Stimulated activated CD4-positive, alpha-beta T cell treated with anti-CD3 and anti-CD28 coated beads, Interleukin-15, amount 100 ng/mL, for 1 hour (primary cell): ENCODE results near the gene AP2S1.
A peak's percentile ranks its signal among the peaks of the same experiment; 100 is the strongest.
"Not testable (repeated sequence)": the region's sequence is repeated elsewhere in the genome, so short reads cannot be mapped to it uniquely, and the experiment has no call there.

Source experiments
- DNase-seq, 2 donors: peaks; one replicate each; pipeline ENCODE4 v3.0.0-alpha.2; 2020; ENCODE audit warnings: low read depth in 1 of 2, low spot score in 1 of 2

AP2S1 gene

DNA sequence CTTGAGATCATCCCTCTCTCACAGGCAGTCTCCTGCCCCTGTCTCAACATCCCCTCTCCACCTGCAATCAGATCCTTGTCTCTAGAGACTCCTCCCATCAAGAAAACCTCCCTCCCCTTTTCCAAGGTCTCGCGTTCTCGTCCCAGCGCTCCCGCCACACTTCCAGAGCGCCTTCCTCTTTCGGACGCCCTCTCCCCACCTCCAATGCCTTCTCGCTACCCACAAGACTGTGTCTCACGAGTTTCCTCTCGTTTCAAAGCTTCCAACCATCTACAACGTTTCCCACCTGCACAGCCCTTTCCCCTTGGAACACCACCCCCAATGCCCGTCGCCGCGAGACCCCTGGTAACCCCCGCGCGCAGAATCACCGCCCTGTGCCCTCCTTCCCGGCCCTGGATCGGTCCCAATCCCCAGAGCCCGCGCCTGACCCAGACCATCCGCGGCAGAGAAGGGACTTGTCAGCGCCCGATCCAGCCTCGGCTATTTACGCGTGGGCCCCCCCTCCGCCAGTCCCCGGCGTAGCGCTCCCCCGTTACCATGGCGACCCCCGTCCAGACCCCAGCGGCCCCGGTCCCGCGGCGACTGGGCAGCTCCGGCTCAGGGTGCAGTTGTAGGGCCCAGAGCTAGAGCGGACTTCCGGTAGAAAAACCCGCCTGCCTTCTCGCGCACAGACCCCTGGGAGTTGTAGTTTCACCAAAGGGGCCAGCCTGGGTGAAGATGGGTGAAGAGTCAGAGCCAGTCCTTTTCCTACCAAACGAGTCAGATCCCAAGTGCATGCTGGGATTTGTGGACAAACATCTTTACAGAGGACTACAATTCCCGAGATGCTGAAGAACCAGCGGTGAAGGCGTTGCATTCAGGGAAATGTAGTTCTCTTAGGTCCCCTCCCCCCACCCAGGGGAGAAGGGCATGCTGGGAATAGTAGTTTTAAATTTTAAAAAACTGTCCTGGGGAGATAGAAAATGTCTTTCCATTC is at the start of gene AP2S1:
Gene AP2S1, minus strand, starts transcription at position 619 of the 976 bp plus-strand sequence. Its CDS starts 80 bp downstream, at position 539.
- peak; percentile 77 to 82 for DNase-seq

DNA sequence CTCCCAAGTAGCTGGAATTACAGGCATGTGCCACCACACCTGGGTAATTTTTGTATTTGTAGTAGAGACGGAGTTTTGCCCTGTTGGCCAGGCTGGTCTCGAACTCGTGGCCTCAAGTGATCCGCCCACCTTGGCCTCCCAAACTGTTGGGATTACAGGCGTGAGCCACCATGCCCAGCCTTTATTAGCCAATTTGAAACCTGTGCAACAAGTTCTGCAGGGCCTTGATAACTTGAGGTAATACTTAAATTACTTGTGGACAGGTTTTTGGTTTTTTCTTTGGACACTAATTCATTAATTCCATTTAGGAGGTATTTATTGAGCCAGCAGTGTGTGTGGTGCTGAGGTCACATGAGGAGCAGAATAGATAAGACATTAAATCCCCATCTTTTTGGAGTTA is 49.7 kb upstream of the AP2S1 start:
- DNase-seq: no peak

DNA sequence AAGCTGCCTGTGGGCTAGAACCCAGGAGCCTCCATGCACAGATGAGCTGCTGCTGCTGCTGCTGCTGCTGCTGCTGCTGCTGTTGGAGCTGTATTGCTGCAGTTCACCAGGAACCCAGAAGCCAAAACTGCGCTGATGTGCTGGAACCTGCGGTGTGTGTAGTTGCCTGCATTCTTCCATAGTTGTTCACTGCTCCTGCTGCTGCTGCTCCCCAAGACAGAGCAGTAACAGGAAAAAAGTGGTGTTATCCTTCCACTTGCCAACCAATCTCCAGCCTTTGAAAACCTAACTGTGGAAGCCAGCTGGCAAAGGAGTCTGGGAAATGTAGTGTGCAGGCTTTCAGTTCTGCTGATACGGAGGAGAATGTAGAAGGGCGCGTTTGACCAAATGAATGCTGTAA is 48.1 kb upstream of the AP2S1 start:
- DNase-seq: no peak

DNA sequence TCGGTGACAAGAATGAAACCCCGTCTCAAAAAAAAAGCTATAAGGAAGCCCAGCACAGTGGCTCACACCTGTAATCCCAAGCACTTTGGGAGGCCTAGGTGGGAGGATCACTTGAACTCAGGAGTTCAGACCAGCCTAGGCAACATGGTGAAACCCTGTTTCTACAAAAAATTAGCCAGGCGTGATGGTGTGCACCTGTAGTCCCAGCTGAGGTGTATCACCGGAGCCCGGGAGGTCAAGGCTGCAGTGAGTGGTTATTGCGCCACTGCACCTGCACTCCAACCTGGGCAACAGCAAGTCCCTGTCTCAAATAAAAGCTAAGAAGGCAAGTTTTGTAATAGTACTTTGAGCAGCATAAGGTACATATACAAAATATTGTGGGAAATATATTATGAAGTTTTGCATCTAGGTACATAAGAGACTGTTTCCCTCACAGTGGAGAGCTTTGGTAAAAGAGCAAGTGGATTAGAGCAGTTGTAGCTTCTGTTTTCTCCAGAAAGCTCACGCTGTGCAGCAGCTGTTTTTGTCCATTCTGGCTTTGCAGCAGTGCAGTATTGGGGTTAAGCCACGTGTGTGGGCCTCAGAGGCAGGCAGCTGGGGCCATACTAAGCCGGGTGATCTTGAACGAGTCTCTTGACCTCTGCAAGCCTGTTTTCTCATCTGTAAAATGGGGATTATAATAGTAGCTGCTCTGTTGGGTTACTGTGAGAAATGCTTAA is 45.6 kb upstream of the AP2S1 start:
- DNase-seq: no peak

DNA sequence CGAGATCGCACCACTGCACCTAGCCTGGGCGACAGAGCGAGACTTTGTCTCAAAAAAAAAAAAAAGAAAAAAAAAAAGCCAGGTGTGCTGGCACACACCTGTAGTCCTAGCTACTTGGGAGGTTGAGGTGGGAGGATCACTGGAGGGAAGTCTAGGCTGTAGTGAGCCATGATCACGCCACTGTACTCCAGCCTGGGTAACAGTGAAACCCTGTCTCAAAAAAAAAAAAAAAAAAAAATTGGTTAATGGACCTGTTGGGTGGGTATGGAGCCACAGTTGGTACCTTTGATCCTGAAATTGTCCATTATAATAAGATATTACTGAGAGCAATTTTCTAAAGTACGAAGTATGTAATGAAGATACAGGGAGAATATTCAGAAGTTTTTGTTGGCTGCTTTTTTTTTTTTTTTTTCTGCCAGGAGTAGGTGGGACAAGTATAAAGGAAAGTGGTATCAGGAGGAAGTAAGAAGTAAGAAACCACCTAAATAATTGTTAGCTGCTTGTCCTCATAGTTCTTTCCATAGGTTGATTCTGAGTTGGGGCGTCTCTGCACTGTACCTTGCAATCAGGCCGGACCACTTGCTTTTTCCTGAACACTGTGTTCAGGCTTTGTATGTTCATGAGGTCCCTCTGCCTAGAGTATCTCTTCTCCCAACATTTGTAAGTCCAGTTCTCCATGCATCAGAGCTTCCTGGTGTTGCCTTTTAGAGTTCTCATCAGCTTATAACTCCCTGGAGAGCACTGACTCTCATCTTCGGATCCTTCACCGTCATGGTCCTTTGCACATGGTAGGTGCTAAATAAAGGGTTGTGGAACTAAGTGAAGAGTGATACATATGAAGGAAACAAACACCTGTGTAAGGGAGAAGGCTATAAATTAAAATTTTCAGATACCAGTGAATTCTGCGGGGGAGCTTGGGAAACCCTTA is 41.9 kb upstream of the AP2S1 start:
- no peak for DNase-seq

DNA sequence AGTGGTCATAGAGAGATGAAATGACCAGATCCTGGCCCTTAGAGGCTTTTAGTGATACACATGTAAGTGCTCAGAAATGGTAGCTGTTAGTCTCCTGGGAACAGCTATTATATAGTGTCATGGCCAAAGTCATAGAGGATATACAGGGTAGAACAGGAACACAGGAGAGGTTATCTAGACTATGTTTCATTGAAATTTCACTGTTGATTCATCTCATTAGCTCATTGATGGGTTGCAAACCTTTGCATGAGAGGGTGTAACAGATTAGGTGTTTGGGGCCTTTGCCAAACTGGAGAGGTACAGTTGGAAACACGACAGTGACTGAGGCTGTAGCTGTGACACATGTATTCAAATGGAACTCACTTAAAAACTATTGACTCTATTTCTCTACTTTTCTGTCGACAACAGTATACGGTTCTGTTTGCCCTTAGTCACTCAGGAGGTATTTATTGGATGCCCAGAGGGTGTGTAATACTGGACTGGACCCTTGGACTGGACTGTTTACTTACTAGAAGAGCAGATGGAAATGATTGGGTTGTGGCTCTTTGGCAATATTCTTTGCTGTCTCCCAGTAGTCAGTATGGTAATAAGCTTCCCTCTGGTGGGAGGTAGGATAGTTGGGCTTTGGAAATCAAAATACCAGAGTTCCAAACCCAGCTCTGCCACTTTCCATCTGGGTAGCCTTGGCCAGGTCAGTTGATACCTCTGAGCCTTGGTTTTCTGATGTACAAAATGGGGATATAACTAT is 40.0 kb upstream of the AP2S1 start:
- no peak for DNase-seq

DNA sequence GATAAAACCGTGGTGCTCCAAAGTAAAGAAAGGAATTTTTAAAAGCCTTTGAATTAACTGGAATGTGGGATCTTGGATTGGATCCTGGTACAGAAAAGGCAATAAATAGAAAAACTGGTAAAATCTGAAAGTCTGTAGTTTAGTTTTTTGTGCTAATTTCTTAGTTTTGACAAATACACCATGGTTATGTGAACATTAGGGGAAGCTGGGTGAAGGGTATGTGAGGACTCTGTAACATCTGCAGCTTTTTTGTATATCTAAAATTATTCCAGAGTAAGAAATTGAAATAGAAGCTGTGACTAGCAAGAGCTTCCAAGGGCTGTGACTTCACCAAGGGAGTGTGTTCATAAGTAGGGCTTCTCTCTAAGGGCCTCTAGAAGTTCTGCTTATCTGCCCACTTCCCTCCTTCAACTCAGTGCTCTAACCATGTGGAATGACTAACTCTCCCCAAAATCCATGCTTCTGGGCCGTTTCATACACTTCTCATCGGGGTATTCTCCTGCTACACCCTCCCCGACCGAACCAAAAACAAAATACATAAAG is 36.7 kb upstream of the AP2S1 start:
- DNase-seq: no peak

DNA sequence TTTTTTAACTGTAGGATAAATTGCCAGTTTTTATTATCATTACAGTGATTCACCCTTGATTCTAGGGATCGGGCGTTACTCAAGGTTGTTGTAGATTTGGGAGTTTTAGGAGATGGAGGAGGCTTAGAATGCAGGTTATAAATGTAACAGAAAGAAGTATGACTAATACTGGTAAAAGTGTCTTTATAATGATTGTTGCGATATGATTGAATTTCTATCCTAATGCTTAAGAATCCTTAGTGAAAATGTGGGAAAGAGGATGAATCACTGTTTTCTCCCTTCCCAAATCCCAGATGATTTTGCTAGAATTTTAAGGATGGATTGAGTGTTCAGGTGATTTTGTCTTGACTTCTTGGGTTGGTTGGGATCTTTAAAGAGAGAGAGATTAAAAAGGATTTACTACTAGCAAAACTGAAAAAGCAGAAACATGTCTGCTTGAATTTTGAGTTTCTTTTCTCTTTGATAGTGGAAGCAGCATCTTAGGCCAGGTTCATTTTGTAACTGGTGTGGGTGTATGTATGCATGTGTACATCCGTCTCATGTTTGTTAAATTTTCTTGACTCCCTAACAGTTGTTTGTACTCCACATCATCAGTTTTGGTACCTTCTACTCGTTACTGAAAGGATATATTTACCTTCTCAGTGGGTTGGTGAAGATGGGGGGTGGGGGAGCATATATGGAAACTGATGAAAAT is 36.0 kb upstream of the AP2S1 start:
- DNase-seq: no peak

DNA sequence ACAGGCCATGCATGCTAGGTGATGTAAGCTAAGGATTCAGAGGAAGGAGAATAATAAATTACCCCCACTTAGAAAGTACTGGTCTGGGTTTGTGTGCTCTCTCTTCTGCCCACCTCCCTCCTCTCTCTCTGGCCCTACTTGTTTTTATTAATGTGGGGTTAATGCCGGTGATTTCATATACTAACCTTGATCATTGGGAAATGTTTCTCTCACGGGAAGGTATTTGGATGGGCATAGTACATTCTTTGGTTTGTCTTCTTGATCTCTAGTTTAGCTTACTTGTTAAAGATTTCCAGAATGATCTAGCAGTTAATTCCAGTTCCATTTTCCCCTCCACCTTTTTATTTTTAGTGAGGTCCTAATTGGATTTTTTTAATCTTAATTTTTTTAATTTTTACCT is 34.8 kb upstream of the AP2S1 start:
- DNase-seq: no peak

DNA sequence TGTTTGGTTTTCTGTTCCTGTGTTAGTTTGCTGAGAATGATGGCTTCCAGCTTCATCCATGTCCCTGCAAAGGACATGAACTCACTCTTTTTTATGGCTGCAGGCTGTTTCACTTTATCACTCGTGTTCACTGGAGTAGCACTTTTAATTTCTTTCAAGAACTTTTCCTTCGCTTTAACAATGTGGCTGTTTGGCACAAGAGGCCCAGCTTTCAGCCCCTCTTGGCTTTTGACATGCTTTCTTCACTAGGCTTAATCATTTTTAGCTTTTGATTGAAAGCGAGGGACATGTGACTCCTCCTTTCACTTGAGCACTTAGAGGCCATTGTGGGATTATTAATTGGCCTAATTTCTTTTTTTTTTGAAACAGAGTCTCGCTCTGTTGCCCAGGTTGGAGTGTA is 32.1 kb upstream of the AP2S1 start:
- DNase-seq: not testable (repeated sequence)

DNA sequence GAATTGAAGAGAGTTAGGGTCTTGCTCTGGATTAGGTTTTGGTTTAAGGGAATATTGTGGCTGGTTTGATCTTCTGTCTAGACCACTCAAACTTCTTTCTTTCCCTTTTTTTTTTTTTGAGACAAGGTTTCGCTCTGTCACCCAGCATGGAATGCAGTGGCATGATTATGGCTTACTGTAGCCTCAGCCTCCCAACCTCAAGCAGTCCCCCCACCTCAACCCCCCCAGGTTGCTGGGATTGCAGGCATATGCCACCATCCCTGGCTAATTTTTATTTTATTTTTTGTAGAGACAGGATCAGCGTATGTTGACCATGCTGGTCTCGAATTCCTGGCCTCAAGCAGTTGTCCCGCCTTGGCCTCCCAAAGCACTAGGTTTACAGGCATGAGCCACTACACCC is 31.4 kb upstream of the AP2S1 start:
- DNase-seq: no peak

DNA sequence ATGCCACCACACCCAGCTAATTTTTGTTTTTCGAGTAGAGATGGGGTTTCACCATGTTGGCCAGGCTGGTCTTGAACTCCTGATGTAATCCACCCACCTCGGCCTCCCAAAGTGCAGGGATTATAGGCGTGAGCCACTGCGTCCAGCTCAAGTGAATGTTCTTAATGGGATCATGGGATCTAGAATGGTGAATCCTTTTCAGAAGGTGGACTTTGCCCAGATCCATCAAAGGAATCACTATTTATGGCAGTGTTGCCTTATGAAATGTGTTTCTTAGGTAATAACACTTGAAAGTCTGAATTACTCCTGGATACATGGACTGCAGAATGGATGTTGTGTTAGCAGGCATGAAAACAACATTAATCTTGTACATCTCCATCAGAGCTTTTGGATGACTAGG is 30.4 kb upstream of the AP2S1 start:
- DNase-seq: no peak

DNA sequence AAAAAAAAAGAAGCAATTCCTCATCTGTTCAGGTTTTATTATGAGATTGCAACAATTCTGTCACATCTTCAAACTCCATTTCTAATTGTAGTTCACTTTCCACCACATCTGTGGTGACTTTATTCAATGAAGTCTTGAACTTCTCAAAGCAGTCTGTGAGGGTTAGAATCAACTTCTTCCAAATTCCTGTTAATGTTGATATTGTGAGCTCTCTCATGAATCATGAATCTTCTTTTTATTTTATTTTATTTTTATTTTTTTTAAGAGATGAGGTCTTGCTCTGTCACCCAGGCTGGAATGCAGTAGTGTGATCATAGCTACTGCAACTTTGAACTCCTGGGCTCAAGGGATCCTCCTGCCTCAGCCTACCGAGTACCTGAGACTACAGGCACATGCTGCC is 29.8 kb upstream of the AP2S1 start:
- no peak for DNase-seq

DNA sequence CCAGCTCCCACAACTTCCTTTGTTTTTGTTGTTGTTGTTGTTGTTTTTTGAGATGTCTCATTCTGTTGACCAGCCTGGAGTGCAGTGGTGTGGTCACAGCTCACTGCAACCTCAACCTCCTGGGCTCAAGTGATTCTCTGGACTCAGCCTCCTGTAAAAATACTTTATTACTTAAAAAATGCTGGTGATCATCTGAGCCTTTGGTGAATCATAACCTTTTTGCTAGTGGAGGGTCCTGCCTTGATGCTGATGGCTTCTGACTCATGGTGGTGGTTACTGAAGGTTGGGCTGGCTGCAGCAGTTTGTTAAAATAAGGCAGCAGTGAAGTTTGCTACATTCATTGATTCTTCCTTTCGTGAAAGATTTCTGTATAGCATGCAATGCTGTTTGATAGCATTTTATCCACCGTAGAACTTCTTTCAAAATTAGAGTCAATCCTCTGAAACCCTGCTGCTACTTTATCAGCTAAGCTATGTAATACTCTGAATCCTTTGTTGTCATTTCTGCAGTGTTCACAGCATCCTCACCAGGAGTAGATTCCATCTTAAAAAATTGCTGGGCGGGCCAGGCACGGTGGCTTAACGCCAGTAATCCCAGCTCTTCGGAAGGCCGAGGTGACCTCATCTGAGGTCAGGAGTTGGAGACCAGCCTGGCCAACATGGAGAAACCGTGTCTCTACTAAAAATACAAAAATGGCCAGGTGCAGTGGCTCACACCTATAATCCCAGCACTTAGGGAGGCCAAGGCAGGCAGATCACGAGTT is 28.1 kb upstream of the AP2S1 start:
- no peak for DNase-seq

DNA sequence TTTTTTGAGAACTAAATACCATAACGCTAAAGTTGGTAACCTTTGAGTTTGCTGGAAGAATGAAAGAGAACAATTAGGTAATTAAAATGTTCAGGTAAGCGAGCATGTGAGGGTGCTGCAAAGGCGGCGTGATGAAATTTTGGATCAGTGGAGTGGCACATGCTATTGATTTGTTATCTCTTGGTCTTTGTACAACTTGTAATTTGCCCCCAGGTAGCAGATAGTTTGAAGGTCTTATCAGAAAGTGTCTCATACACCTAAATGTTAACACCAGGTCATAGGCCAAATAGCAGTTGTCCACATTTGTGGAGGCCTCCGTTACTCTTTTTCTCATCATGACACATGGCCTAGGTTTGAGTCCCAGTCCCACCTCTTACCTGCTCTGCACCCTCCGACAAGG is 25.0 kb upstream of the AP2S1 start:
- no peak for DNase-seq

DNA sequence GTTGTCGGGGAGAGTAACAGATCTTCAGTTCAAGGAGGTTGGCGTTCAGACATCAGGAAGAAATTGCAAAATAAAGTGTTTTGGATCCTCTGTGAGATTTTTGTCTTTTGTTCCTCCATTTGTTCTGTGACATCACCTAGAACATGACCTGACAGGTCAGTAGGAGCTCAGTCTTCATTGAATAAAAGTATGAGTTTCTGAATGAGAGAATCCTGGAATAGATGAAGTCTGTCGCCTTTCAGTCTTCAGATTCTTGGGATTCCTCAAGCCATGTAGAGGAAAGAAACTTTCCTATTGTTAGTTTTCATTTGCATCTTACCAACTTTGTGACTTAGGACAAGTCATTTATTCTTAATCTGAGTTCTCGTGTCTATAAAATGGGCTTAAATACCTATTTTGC is 24.6 kb upstream of the AP2S1 start:
- no peak for DNase-seq

DNA sequence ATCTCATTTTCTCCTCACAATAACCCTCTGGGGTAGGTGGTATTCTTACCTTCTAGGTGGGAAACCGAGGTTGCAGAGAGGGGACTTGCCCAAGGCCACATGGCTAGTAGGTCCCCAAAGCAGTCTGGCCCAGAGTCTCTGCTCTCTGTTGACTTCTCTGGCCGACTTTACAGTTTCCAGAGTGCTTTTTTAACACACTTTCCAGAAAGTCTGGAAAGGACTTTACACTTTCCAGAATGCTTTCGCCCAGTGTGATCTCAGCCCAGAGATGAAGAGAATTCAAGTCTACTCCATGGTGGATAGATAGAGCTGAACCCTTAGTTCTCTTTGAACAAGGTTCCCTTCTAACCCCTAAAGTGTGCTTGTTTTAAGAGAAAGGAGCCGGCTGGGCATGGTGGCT is 22.3 kb upstream of the AP2S1 start:
- DNase-seq: no peak

DNA sequence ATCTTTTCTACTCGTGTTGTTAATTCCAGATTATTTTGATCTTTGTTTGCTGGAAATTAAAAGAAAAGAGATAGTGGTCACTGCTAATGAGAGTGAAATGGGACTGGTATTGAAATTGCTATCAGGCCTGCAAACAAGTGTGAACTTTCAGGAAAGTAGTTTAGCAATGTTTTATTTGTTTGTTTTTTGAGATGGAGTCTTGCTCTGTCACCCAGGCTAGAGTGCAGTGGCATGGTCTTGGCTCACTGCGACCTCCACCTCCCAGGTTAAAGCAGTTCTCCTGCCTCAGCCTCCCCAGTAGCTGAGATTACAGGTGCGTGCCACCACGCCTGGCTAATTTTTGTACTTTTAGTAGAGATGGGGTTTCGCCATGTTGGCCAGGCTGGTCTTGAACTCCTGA is 20.5 kb upstream of the AP2S1 start:
- not testable (repeated sequence) for DNase-seq
